ENCODE results near the gene ARHGAP27. TPM values are rescaled to one million over a fixed set of nuclear protein-coding genes. Genes with fewer than 3 reads are reported as not detected.
A peak's percentile ranks its signal among the peaks of the same experiment; 100 is the strongest.

The ARHGAP27 gene
- total and polyA plus RNA-seq, 11 donors: 16.3 to 39.4 (median 25.3) TPM

GRCh38 chr17:45367216-45367615 is 65.5 kb downstream of the ARHGAP27 start:
- Histone ChIP-seq H3K36me3 (no peaks in the 10 kb centered on the region), H3K27ac (no peak overlapping the region), H3K9me3 (no peaks in the 10 kb centered on the region), H3K27me3 (no peaks in the 10 kb centered on the region), H3K4me3 (no peak overlapping the region), H3K4me1 (peaks cover 0 to 19% (median 10%) of the 10 kb centered on the region in 12 donors)
- 88 to 97% (median 95%) methylated on average over 6 to 7 of the region's 7 CpGs for WGBS, 4 donors
- ATAC-seq (no peak), DNase-seq (no peak)
- intact Hi-C loops (cut with DNase I): loop anchor here in 1 of 10 donors (5.0 kb wide), 1 partner anchor 40 kb away; no protein-coding TSS in a partner anchor
- TF ChIP-seq POLR2A (IDR thresholded peaks at IDR 0.05) (no peak), CTCF (IDR thresholded peaks at IDR 0.05) (no peak)

- intact Hi-C loops (cut with DNase I): loop anchor here in 1 of 10 donors (5.0 kb wide), 1 partner anchor 39 kb away; no protein-coding TSS in a partner anchor
These were observed 66.0 kb downstream of the ARHGAP27 start for GRCh38 chr17:45366691-45367090.

GRCh38 chr17:45366049-45366448 is 66.6 kb downstream of the ARHGAP27 start:
- WGBS, 4 donors: 87 to 95% (median 94%) methylated on average over 3 of the region's 3 CpGs
- ATAC-seq (no peak), DNase-seq (no peak)
- Histone ChIP-seq H3K9me3 (no peaks in the 10 kb centered on the region), H3K36me3 (no peaks in the 10 kb centered on the region), H3K4me1 (peaks cover 0 to 8% (median 0%) of the 10 kb centered on the region in 12 donors), H3K27ac (no peak overlapping the region), H3K4me3 (no peak overlapping the region), H3K27me3 (no peaks in the 10 kb centered on the region)
- intact Hi-C loops (cut with DNase I): loop anchor here in 1 of 10 donors (5.0 kb wide), 1 partner anchor 39 kb away; no protein-coding TSS in a partner anchor
- TF ChIP-seq POLR2A (IDR thresholded peaks at IDR 0.05): no peak
- TF ChIP-seq CTCF (IDR thresholded peaks at IDR 0.05): no peak

More at GRCh38 chr17:45366691-45367090, 66.0 kb downstream of the ARHGAP27 start:
- WGBS, 4 donors: 92 to 96% (median 94%) methylated on average over 6 of the region's 6 CpGs
- no peak for ATAC-seq
- Histone ChIP-seq H3K36me3 (no peaks in the 10 kb centered on the region), H3K27me3 (no peaks in the 10 kb centered on the region), H3K4me3 (no peak overlapping the region), H3K27ac (no peak overlapping the region), H3K9me3 (no peaks in the 10 kb centered on the region), H3K4me1 (peaks cover 0 to 14% (median 5%) of the 10 kb centered on the region in 12 donors)
- TF ChIP-seq CTCF (IDR thresholded peaks at IDR 0.05) (no peak), POLR2A (IDR thresholded peaks at IDR 0.05) (no peak)
- DNase-seq: no peak

GRCh38 chr17:45364531-45365390 is 67.9 kb downstream of the ARHGAP27 start:
- Histone ChIP-seq H3K27ac (peak overlapping the region in 1 of 12 donors; percentile 34), H3K27me3 (no peaks in the 10 kb centered on the region), H3K4me3 (no peak overlapping the region), H3K4me1 (peaks cover 0 to 5% (median 0%) of the 10 kb centered on the region in 12 donors), H3K36me3 (no peaks in the 10 kb centered on the region), H3K9me3 (no peaks in the 10 kb centered on the region)
- peak in 3 of 4 donors; percentile 29 to 78 (median 59) for ATAC-seq
- 64 to 71% (median 69%) methylated on average over 17 of the region's 17 CpGs for WGBS, 4 donors
- TF ChIP-seq POLR2A (IDR thresholded peaks at IDR 0.05): no peak
- TF ChIP-seq CTCF (IDR thresholded peaks at IDR 0.05): no peak
- intact Hi-C loops (cut with DNase I): loop anchor here in 2 of 10 donors (5.0 kb wide), 1 partner anchor 37 kb away; no protein-coding TSS in a partner anchor
- peak in 1 of 5 donors; percentile 50 for DNase-seq
